Activated CD8-positive, alpha-beta memory T cell treated with anti-CD3 and anti-CD28 coated beads for 36 hours (primary cell): ENCODE results near the gene TAGAP. TPM values are rescaled to one million over a fixed set of nuclear protein-coding genes. Genes with fewer than 3 reads are reported as not detected.

Experiments
- total RNA-seq, 2 experiments: library from RNA; stranded (reverse); gene quantifications; one replicate each; pipeline ENCODE4 v1.2.3, GENCODE V29; 2021

TAGAP gene
- total RNA-seq, 2 experiments from 2014 or later = 119 to 121 TPM

Other genes with a start within 250 kb of the TAGAP start
- 100 to 1,000 TPM; 260 to 266 TPM for gene EZR, start 225.6 kb downstream of the TAGAP start, total RNA-seq
- 1 to 10 TPM; 4.2 to 4.5 TPM for gene RSPH3, start 44.8 kb downstream of the TAGAP start, total RNA-seq
- gene FNDC1, start 124.4 kb upstream of the TAGAP start, total RNA-seq = not detected